Suprapubic skin (tissue), 3 donors: ENCODE measurements around the gene RTN4IP1.

ENCODE experiments used
- CTCF ChIP-seq, 2 donors: fragments of 200-600 bp in 1 of 2; fragments of 450-650 bp in 1 of 2; sonication (generic) in 1 of 2; IDR thresholded peaks; one replicate each; pipeline ENCODE4 v1.5.1; 2016 to 2019; ENCODE audit warnings: antibody characterized with exemption in 2 of 2, mild to moderate bottlenecking in 1 of 2, moderate library complexity in 1 of 2
- EP300 ChIP-seq: sonication (generic); formaldehyde crosslinking; IDR thresholded peaks from one replicate; pipeline ENCODE4 v1.6.1; 2017; ENCODE audit warnings: antibody characterized with exemption

GRCh38 chr6:106530026-106530425 lies 99.3 kb downstream of the RTN4IP1 start:
- no peak for TF ChIP-seq EP300
- no peak for TF ChIP-seq CTCF (IDR thresholded peaks at IDR 0.05)
